ENCODE results near the gene CLEC10A. TPM values are rescaled to one million over a fixed set of nuclear protein-coding genes. Genes with fewer than 3 reads are reported as not detected.

Gene CLEC10A
- total RNA-seq, 1 experiment from 2014 or later, result not detected

DNA sequence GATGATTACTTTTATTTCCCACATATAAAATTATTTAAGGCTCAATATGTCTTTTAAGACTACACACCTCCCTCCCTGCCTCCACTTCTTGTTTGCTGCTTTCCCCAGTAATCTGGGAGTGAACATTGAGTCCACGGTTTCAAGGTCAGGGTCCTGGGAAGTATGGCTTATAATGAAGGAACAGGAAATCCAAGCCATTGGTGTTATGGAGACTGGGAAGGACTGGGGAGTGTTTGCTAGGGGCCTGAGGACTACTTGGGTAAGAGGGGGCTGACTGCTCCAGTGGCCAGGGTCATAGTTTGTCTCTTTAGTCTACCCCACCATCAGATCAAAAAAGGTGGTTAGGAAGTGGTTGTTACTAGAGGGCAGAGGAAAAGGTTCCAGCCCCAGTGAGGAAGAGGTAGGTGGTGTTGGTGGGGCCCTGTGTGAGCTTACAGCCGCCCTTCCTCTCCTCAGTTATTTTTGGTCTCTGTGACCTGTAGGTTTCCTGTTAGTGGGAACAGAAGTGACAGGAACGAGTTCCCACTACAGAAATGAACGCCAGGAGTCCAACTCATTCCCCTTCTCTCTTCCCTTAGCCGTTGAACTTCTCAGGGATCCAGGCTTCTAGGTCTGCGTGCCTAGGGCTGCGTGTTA lies 45.0 kb downstream of the CLEC10A start:
- Histone ChIP-seq H3K36me3 (ENCODE audit: low read depth, low read length) (no peaks in the 10 kb centered on the region), H3K9me2 (replicated peaks; ENCODE audit: low read length) (no peaks in the 10 kb centered on the region), H3K79me2 (ENCODE audit: low read length) (peaks cover 10% of the 10 kb centered on the region; the same call in 1 of the 2 replicates), H3K4me2 (ENCODE audit: low read length) (peak overlapping the region; percentile 93), H3K4me1 (ENCODE audit: insufficient read depth, low read length) (peaks cover 12% of the 10 kb centered on the region), H3K9me3 (ENCODE audit: low read length) (no peaks in the 10 kb centered on the region), H4K20me1 (ENCODE audit: low read length) (no peaks in the 10 kb centered on the region), H3F3A (ENCODE audit: low read length, unreplicated experiment) (no peaks in the 10 kb centered on the region), H3K27ac (ENCODE audit: low read length) (peak overlapping the region; percentile 42), H2AFZ (ENCODE audit: low read length) (peak overlapping the region; percentile 91), H3K27me3 (ENCODE audit: low read length) (no peaks in the 10 kb centered on the region), H3K4me3 (ENCODE audit: low read length) (peak overlapping the region; percentile 84), H3K9ac (ENCODE audit: low read length) (peak overlapping the region; percentile 85)
- intact Hi-C loops (cut with micrococcal nuclease), result no loop called here
- CTCF ChIA-PET, result interaction anchor here (0.8 kb wide), 1 partner anchor 11 kb away, joined by 5 read pairs; no protein-coding TSS in a partner anchor
- ATAC-seq (no peak), DNase-seq (no peak)
- POLR2A ChIA-PET (ENCODE audit: unreplicated experiment), result interaction anchor here (0.5 to 1.1 kb wide), 2 partner anchors 14 to 356 kb away, joined by 3 to 13 read pairs; no protein-coding TSS in a partner anchor
- TF ChIP-seq EZH2 (IDR thresholded peaks at IDR 0.05; ENCODE audit: low read length, unreplicated experiment) (no peak), CTCF (conservative IDR thresholded peaks at IDR 0.05; ENCODE audit: low read depth, low read length) (no peak), EZH2phosphoT487 (IDR thresholded peaks at IDR 0.05; ENCODE audit: borderline replicate concordance, low read length) (no peak)
- BruUV-seq (replicated peaks), result TSS peak; percentile 97

- H3K27ac ChIP-seq (ENCODE audit: low read length), result no peak overlapping the region
- H2AFZ ChIP-seq (ENCODE audit: low read length), result no peak overlapping the region
- CTCF ChIA-PET, result no interaction called here
- BruUV-seq (replicated peaks), result no TSS peak
- no peak overlapping the region for H3K4me3 ChIP-seq (ENCODE audit: low read length)
- H3K9me3 ChIP-seq (ENCODE audit: low read length), result no peaks in the 10 kb centered on the region
- H3K79me2 ChIP-seq (ENCODE audit: low read length), result no peaks in the 10 kb centered on the region
- H3K9me2 ChIP-seq (replicated peaks; ENCODE audit: low read length), result no peaks in the 10 kb centered on the region
- no peaks in the 10 kb centered on the region for H4K20me1 ChIP-seq (ENCODE audit: low read length)
- ATAC-seq (no peak), DNase-seq (no peak)
- no peaks in the 10 kb centered on the region for H3K36me3 ChIP-seq (ENCODE audit: low read depth, low read length)
- H3F3A ChIP-seq (ENCODE audit: low read length, unreplicated experiment), result no peaks in the 10 kb centered on the region
- intact Hi-C loops (cut with micrococcal nuclease), result no loop called here
- no peak overlapping the region for H3K9ac ChIP-seq (ENCODE audit: low read length)
- POLR2A ChIA-PET (ENCODE audit: unreplicated experiment), result no interaction called here
- H3K4me2 ChIP-seq (ENCODE audit: low read length), result no peak overlapping the region
- no peak for TF ChIP-seq CTCF (conservative IDR thresholded peaks at IDR 0.05; ENCODE audit: low read depth, low read length)
- TF ChIP-seq EZH2 (IDR thresholded peaks at IDR 0.05; ENCODE audit: low read length, unreplicated experiment), result no peak
- TF ChIP-seq EZH2phosphoT487 (IDR thresholded peaks at IDR 0.05; ENCODE audit: borderline replicate concordance, low read length), result no peak
- H3K27me3 ChIP-seq (ENCODE audit: low read length), result no peaks in the 10 kb centered on the region
- H3K4me1 ChIP-seq (ENCODE audit: insufficient read depth, low read length), result no peaks in the 10 kb centered on the region
Observed at GRCh38 chr17:7029659-7030058, 50.4 kb downstream of the CLEC10A start.

GRCh38 chr17:7029096-7029495 lies 51.0 kb downstream of the CLEC10A start:
- no peak overlapping the region for H3K9ac ChIP-seq (ENCODE audit: low read length)
- H3K4me1 ChIP-seq (ENCODE audit: insufficient read depth, low read length), result no peaks in the 10 kb centered on the region
- no peaks in the 10 kb centered on the region for H4K20me1 ChIP-seq (ENCODE audit: low read length)
- CTCF ChIA-PET, result no interaction called here
- ATAC-seq (no peak), DNase-seq (no peak)
- H2AFZ ChIP-seq (ENCODE audit: low read length), result no peak overlapping the region
- no peaks in the 10 kb centered on the region for H3K79me2 ChIP-seq (ENCODE audit: low read length)
- no peak overlapping the region for H3K4me2 ChIP-seq (ENCODE audit: low read length)
- H3K27me3 ChIP-seq (ENCODE audit: low read length), result no peaks in the 10 kb centered on the region
- POLR2A ChIA-PET (ENCODE audit: unreplicated experiment), result no interaction called here
- no peaks in the 10 kb centered on the region for H3K36me3 ChIP-seq (ENCODE audit: low read depth, low read length)
- H3K9me3 ChIP-seq (ENCODE audit: low read length), result no peaks in the 10 kb centered on the region
- BruUV-seq (replicated peaks), result no TSS peak
- intact Hi-C loops (cut with micrococcal nuclease), result no loop called here
- no peaks in the 10 kb centered on the region for H3K9me2 ChIP-seq (replicated peaks; ENCODE audit: low read length)
- H3K4me3 ChIP-seq (ENCODE audit: low read length), result no peak overlapping the region
- TF ChIP-seq EZH2phosphoT487 (IDR thresholded peaks at IDR 0.05; ENCODE audit: borderline replicate concordance, low read length) (no peak), EZH2 (IDR thresholded peaks at IDR 0.05; ENCODE audit: low read length, unreplicated experiment) (no peak), CTCF (conservative IDR thresholded peaks at IDR 0.05; ENCODE audit: low read depth, low read length) (no peak)
- no peak overlapping the region for H3K27ac ChIP-seq (ENCODE audit: low read length)
- H3F3A ChIP-seq (ENCODE audit: low read length, unreplicated experiment), result no peaks in the 10 kb centered on the region

Data from PC-3 (cell line).